Stimulated activated CD4-positive, alpha-beta T cell treated with anti-CD3 and anti-CD28 coated beads, Interleukin-15, amount 100 ng/mL, for 48 hours (primary cell): ENCODE measurements around the gene P3H4.

ENCODE experiments used
- DNase-seq, 2 donors: peaks; one replicate each; pipeline ENCODE4 v3.0.0-alpha.2; 2020; ENCODE audit warnings: low read depth in 2 of 2

The P3H4 gene

DNA sequence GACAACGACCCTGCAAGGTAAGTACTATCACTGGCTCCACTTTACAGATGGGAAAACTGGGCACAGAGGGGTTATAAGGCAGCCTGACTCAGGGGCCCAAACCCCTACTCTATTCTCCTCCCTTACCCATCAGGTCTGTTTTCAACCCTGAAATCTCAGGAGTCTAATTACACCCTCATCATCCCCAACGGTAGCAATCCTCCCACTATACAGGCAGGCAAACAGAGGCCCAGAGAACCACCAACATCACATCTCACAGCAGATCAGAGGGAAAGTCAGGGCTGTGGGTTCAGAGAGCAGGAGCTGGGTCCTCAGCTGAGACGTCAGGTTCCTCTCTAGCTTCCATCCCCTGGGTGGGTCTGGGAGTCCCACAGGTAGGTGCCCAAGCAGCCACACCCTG lies 41.8 kb downstream of the P3H4 start:
- no peak for DNase-seq

DNA sequence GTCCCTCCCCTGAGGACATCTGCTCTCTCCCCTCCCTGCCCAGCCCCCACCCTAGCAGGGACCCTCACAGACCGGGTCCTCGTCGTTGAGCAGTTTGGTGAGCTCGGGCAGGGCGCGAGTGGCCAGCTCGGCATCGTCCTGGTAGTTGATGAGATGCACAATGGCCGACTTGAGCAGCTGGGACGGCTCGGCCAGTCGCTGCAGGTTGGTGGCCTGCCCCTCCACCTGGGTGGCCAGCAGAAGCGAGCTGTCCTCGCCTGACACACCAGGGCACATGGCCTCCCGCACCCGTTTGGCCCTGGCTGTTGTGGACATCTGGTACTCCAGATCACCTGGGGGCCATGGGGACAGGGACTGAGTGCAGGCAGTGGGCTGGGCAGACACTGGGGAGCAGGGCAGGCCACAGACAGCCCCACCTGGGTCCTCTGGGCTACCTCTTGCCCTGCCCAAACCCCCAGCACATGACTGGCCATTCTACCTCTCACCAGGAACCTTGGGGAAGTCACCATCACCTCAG lies 42.3 kb downstream of the P3H4 start:
- no peak for DNase-seq

- DNase-seq, result no peak
Measured at GRCh38 chr17:41768682-41769288, 43.0 kb downstream of the P3H4 start.

- no peak for DNase-seq
Measured at GRCh38 chr17:41767324-41768042, 44.3 kb downstream of the P3H4 start.

GRCh38 chr17:41766135-41766534 lies 45.6 kb downstream of the P3H4 start:
- DNase-seq, result no peak

DNA sequence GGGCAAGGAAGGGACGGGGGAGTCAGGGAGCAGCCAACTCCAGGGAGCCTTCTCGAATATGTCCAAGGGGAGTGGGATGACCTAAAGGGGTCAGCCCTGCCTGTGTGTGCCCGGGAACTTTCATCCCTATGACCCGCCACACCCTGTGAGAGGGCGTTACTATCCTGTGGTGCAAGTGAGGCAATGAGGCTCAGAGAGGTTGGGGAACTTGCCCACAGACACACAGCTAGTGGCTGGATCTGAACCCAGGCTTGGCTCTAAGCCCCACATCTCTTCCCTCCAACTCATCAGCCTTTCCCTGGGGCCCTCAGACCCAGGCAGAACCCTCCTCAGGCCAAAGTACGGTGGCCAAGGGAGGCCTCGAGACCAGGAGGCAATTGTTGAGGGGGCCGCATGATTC lies 48.4 kb downstream of the P3H4 start:
- DNase-seq, result no peak

GRCh38 chr17:41762841-41763240 lies 48.9 kb downstream of the P3H4 start:
- no peak for DNase-seq

DNA sequence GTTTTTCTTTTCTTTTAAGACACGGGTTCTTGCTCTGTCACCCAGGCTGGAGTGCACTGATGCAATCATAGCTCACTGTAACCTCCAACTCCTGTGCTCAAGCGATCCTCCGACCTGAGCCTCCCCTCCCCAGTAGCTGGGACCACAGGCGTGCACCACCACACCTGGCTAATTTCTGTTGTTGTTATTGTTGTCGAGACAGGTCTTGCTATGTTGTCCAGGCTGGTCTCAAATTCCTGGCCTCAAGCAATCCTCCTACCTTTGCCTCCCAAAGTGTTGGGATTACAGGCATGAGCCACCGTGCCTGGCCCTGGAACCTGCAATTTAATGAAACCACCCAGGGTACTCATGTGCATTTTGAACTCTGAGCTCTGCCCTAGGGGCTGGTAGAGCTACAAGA lies 49.4 kb downstream of the P3H4 start:
- DNase-seq, result no peak

- DNase-seq, result no peak
Measured at GRCh38 chr17:41760878-41761277, 50.9 kb downstream of the P3H4 start.

DNA sequence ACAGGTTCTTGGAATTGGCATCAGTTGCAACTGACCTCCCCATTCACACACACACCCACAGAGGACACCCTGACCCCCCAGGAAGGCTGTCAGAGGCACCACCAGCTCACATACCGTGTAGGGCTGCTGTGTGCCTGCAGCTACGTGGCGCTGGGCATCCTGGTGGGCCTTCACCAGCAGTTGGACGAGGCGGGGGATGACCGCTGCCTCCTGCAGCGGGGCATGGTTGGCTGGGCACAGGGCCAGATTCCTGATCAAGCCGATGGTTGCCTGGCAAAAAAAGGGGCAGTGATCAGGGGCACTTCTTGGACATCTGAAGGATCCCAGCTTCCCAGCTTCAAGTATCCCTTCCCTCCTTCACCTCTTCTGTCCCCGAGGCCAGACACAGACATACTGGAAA lies 53.1 kb downstream of the P3H4 start:
- no peak for DNase-seq

GRCh38 chr17:41754066-41754465 lies 57.7 kb downstream of the P3H4 start:
- no peak for DNase-seq
